Right lobe of liver (tissue), 6 donors: ENCODE measurements around the gene ADGRL4. TPM values are rescaled to one million over a fixed set of nuclear protein-coding genes. Genes with fewer than 3 reads are reported as not detected.
A peak's percentile ranks its signal among the peaks of the same experiment; 100 is the strongest.

Source experiments
- ATAC-seq, 4 donors: fragments of 200-7000 bp; cut with Tn5 transposase; one replicate each; pipeline ENCODE4 v1.9.1; 2020; ENCODE audit warnings: mild to moderate bottlenecking in 4 of 4, moderate library complexity in 4 of 4
- DNase-seq, 3 donors: peaks; one replicate each; pipeline ENCODE4 v3.0.0-alpha.2; 2020
- H3K27ac ChIP-seq, 3 donors: fragments of 200-600 bp; one replicate each; pipeline ENCODE4 v1.8.0; 2022
- H3K27me3 ChIP-seq, 2 donors: fragments of 200-600 bp; one replicate each; pipeline ENCODE4 v1.8.0; 2022
- H3K36me3 ChIP-seq, 4 donors: fragments of 200-600 bp; sonication (generic) in 1 of 4; one replicate each; pipeline versions ENCODE4 v1.5.1 to v1.8.0; 2017 to 2022; ENCODE audit warnings: control low read depth in 1 of 4
- H3K4me1 ChIP-seq, 4 donors: fragments of 200-600 bp; sonication (generic) in 1 of 4; one replicate each; pipeline versions ENCODE4 v1.5.1 to v1.8.0; 2017 to 2022; ENCODE audit warnings: control low read depth in 1 of 4
- H3K4me3 ChIP-seq, 3 donors: fragments of 200-600 bp; one replicate each; pipeline ENCODE4 v1.8.0; 2022
- H3K9me3 ChIP-seq, 4 donors: fragments of 200-600 bp; sonication (generic) in 1 of 4; one replicate each; pipeline versions ENCODE4 v1.5.1 to v1.8.0; 2017 to 2022; ENCODE audit warnings: control low read depth in 1 of 4
- POLR2A ChIP-seq: fragments of 450-650 bp; IDR thresholded peaks from one replicate; pipeline ENCODE4 v1.6.1; 2017; ENCODE audit warnings: antibody characterized with exemption, mild to moderate bottlenecking
- WGBS: methylation state at CpG from one replicate; pipeline ENCODE4 v1.1.6; 2018; ENCODE audit warnings: low coverage, low lambda C conversion rate; ENCODE audit not compliant: insufficient coverage; ENCODE audit errors: missing lambda C conversion rate; 5-methylcytosine and 5-hydroxymethylcytosine counted together
- intact Hi-C, 2 donors: fragments of 100-400 bp; cut with DNase I; formaldehyde crosslinking; loops; one replicate each; pipeline versions ENCODE4 v1.11.2 to v1.14.1; 2022
- long read RNA-seq: library from polyadenylated mRNA; unstranded; transcript quantifications from one replicate; pipeline ENCODE4 v2.0.0, GENCODE V29; 2019
- total RNA-seq, 6 experiments: library from RNA; depleted of rRNA in 2 of 6; stranded (reverse); fragments of >200 nt in 2 of 6; fragmentation: NEBNext Ultra II Directional in 3 of 6; extraction: Animal tissue kit (Norgen Biotek cat#: 25700) in 3 of 6; gene quantifications; one replicate each; pipeline versions ENCODE4 v1.1.0 to v1.2.4, GENCODE V29; 2016 to 2023
- TF ChIP-seq, protein P1 (sequence below), 4 donors: fragments of 200-600 bp in 3 of 4; fragments of 450-650 bp in 1 of 4; IDR thresholded peaks; one replicate each; pipeline versions ENCODE4 v1.5.1 to v1.8.0; 2016 to 2022; ENCODE audit warnings: antibody characterized with exemption in 4 of 4, mild to moderate bottlenecking in 2 of 4
- donor health status: DM: no; HTN: yes; CAD: no.
- donor health status: DM: no; HTN: no; CAD: no.
- donor health status: DM: no; HTN: no; CAD: no.
- donor health status: DM: no; HTN: yes; CAD: no.
- donor health status: DM: no; HTN: yes; CAD: no.

ADGRL4 gene
- 10 to 100 TPM in 2 of 6 experiments, 1 to 10 TPM in 4; 3.0 to 14.9 (median 6.8) TPM for total RNA-seq
- long read RNA-seq, result 0 reads

DNA sequence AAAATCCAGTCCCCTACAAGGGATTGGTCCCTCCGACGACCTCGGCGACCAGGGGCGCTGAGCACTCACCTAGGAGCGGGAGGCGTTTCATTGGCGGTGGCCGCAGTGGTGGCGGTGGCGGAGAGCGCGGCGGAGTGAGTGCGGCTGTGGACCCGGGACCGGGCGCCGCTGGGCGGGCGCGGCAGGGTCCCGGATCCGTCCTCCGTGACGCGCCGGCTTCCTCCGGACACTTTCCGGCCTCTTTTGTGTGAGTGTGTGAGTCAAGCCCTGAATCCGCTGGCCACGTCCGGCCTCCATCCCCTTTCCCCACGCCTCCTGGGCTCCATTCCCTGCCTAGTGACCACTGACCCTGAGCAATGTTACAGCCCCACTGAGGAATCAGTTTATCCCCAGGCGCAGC lies at the start of gene ADGRL4:
Gene ADGRL4, minus strand, starts transcription at position 167 of the 400 bp plus-strand sequence. Its CDS starts 76 bp downstream, at position 91.
- intact Hi-C loops, result no loop called here
- H3K4me3 ChIP-seq, result peak within 1 kb of the TSS in 2 of 3 donors; percentile 11 to 19
- no peaks in the 10 kb centered on the region for H3K27me3 ChIP-seq
- no peaks in the 10 kb centered on the region for H3K36me3 ChIP-seq
- 2% methylated on average over 7 of the region's 35 CpGs for WGBS
- H3K9me3 ChIP-seq, result no peaks in the 10 kb centered on the region
- peak; percentile 26 for TF ChIP-seq POLR2A
- TF ChIP-seq, protein P1, sequence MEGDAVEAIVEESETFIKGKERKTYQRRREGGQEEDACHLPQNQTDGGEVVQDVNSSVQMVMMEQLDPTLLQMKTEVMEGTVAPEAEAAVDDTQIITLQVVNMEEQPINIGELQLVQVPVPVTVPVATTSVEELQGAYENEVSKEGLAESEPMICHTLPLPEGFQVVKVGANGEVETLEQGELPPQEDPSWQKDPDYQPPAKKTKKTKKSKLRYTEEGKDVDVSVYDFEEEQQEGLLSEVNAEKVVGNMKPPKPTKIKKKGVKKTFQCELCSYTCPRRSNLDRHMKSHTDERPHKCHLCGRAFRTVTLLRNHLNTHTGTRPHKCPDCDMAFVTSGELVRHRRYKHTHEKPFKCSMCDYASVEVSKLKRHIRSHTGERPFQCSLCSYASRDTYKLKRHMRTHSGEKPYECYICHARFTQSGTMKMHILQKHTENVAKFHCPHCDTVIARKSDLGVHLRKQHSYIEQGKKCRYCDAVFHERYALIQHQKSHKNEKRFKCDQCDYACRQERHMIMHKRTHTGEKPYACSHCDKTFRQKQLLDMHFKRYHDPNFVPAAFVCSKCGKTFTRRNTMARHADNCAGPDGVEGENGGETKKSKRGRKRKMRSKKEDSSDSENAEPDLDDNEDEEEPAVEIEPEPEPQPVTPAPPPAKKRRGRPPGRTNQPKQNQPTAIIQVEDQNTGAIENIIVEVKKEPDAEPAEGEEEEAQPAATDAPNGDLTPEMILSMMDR (IDR thresholded peaks at IDR 0.05), result no peak
- ATAC-seq (peak; percentile 81 to 97 (median 92)), DNase-seq (peak; percentile 45 to 68 (median 57))
- H3K4me1 ChIP-seq, result no peaks in the 10 kb centered on the region
- peak within 1 kb of the TSS; percentile 49 to 75 (median 56) for H3K27ac ChIP-seq

DNA sequence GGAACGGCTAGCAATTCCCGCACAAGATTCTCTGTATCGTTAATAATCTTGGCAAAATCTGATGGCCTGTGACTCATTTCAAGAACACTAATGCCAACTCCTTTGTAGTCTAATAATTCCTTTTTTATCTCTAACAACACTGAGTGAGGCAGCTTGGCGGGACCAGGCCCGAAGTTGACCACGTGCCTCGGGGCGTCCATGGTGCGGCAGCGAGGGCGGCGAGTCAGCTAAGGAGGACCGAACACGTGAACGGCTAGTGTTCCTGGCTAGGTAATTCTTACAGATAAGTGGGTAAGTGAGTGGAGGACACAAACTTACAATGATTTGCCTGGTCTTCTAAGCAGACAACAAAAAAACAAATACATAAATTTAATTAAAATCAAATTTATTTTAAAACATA lies 49.3 kb upstream of the ADGRL4 start:
- Histone ChIP-seq H3K4me3 (no peak overlapping the region), H3K4me1 (no peaks in the 10 kb centered on the region), H3K36me3 (no peaks in the 10 kb centered on the region), H3K27me3 (no peaks in the 10 kb centered on the region), H3K27ac (no peak overlapping the region), H3K9me3 (no peaks in the 10 kb centered on the region)
- TF ChIP-seq, protein P1 (IDR thresholded peaks at IDR 0.05), result no peak
- no peak for TF ChIP-seq POLR2A
- 82% methylated on average over 15 of the region's 15 CpGs for WGBS
- intact Hi-C loops, result no loop called here
- ATAC-seq (no peak), DNase-seq (peak in 1 of 3 donors; percentile 48)

DNA sequence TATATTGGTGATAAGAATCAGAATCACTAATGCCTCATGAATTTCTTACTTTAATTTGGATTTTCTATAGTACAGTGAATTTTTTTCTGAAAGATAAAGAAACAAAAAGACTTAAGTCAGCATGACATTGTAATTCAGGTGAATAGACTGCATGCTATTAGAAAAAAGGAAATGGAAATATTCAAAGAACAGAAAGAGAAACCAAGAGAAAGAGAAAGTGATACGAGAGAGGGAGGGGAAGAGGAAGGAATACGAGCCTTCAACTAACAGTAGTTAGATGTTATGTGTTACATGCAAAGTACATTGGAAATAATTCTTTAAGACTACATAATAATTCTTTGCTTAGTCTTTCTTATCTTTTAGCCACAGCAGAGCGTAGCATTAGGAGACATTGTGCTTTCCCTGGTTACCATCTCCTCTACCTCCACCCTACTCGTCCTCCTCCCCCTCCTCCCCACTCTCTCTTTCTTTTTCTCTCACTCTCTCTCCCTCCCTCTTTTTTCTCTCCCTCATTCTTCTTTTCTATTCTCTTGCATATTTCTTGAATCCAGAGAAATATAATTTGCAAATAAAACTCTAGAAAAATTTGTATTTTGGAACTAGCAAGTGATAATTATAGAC lies 46.4 kb upstream of the ADGRL4 start:
- intact Hi-C loops, result no loop called here
- Histone ChIP-seq H3K9me3 (no peaks in the 10 kb centered on the region), H3K4me1 (no peaks in the 10 kb centered on the region), H3K36me3 (no peaks in the 10 kb centered on the region), H3K27ac (no peak overlapping the region), H3K27me3 (no peaks in the 10 kb centered on the region), H3K4me3 (peak overlapping the region in 2 of 3 donors; percentile 10 to 14)
- ATAC-seq (peak in 3 of 4 donors; percentile 30 to 73 (median 36)), DNase-seq (no peak)
- TF ChIP-seq POLR2A, result no peak
- TF ChIP-seq, protein P1 (IDR thresholded peaks at IDR 0.05), result no peak
- 22% methylated on average over 4 of the region's 4 CpGs for WGBS

DNA sequence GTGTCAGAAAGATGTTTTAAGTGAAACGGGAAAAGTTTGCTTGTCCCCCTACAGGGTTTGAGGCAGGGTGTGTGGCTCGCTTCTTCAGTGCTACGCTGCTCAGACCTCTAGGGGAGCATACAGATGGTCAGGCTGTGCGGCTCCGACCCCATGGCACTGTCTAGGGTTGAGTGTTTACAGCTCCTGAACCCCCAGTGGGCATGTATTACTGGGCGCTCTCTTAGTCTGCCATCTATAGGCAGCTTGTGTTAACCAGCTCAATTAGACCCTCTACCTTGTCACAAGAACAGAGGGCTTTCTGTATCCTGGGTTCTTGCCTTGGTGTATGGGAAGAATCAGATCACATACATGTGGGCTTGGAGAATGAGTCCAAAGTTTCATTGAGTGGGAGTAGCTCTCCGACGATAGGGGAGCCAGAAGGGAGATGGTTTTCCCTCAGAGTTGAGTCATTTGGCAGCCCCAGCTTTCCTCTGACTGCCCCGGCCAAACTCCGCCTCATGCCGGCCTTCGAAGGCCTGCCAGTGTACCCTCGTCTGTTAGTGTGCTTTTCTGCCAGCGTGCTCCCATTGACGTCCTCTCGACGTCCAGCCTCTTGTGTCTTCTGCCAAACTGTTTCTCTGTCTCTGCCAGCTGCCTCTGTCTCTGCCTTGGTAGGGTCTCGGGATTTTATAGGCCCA lies 38.6 kb upstream of the ADGRL4 start:
- Histone ChIP-seq H3K27ac (no peak overlapping the region), H3K9me3 (no peaks in the 10 kb centered on the region), H3K4me1 (no peaks in the 10 kb centered on the region), H3K36me3 (no peaks in the 10 kb centered on the region), H3K4me3 (no peak overlapping the region), H3K27me3 (no peaks in the 10 kb centered on the region)
- 42% methylated on average over 6 of the region's 18 CpGs for WGBS
- TF ChIP-seq, protein P1 (IDR thresholded peaks at IDR 0.05), result no peak
- ATAC-seq, result no peak
- DNase-seq, result no peak
- intact Hi-C loops, result no loop called here
